GM19240 (cell line): Measurements from ENCODE around the gene CTBP2.

Source experiments
- DNase-seq: peaks from one replicate; pipeline ENCODE4 v3.0.0; 2011; ENCODE audit warnings: low spot score; ENCODE audit not compliant: insufficient read length

The CTBP2 gene

GRCh38 chr10:124977648-124978375 lies 182.6 kb downstream of the CTBP2 start:
- DNase-seq = no peak

GRCh38 chr10:124977161-124977560 lies 183.2 kb downstream of the CTBP2 start:
- DNase-seq = no peak

GRCh38 chr10:124975977-124976514 lies 184.3 kb downstream of the CTBP2 start:
- no peak for DNase-seq

- DNase-seq = no peak
These were observed 186.2 kb downstream of the CTBP2 start for GRCh38 chr10:124974131-124974530.

- DNase-seq = no peak
These were observed 187.7 kb downstream of the CTBP2 start for GRCh38 chr10:124972637-124973036.

GRCh38 chr10:124971276-124971675 lies 189.1 kb downstream of the CTBP2 start:
- DNase-seq = no peak

- DNase-seq = no peak
These were observed 193.1 kb downstream of the CTBP2 start for GRCh38 chr10:124967255-124967654.

- no peak for DNase-seq
These were observed 194.4 kb downstream of the CTBP2 start for GRCh38 chr10:124966008-124966407.

GRCh38 chr10:124963866-124964720 lies 196.3 kb downstream of the CTBP2 start:
- DNase-seq = no peak

GRCh38 chr10:124962421-124962820 lies 197.9 kb downstream of the CTBP2 start:
- no peak for DNase-seq

GRCh38 chr10:124961248-124961570 lies 199.2 kb downstream of the CTBP2 start:
- DNase-seq = no peak

GRCh38 chr10:124959564-124959963 lies 200.8 kb downstream of the CTBP2 start:
- no peak for DNase-seq

- no peak for DNase-seq
These were observed 202.9 kb downstream of the CTBP2 start for GRCh38 chr10:124957404-124957947.

- no peak for DNase-seq
These were observed 203.6 kb downstream of the CTBP2 start for GRCh38 chr10:124956764-124957163.

- DNase-seq = no peak
These were observed 204.5 kb downstream of the CTBP2 start for GRCh38 chr10:124955868-124956267.

GRCh38 chr10:124955243-124955642 lies 205.1 kb downstream of the CTBP2 start:
- DNase-seq = no peak

GRCh38 chr10:124953421-124953820 lies 206.9 kb downstream of the CTBP2 start:
- no peak for DNase-seq

GRCh38 chr10:124952123-124952522 lies 208.2 kb downstream of the CTBP2 start:
- no peak for DNase-seq

- DNase-seq = no peak
These were observed 210.8 kb downstream of the CTBP2 start for GRCh38 chr10:124949543-124949942.

GRCh38 chr10:124946945-124947344 lies 213.4 kb downstream of the CTBP2 start:
- DNase-seq = no peak

- DNase-seq = no peak
These were observed 215.4 kb downstream of the CTBP2 start for GRCh38 chr10:124944982-124945381.
